Measurements from ENCODE around the gene CGNL1.

Gene CGNL1

DNA sequence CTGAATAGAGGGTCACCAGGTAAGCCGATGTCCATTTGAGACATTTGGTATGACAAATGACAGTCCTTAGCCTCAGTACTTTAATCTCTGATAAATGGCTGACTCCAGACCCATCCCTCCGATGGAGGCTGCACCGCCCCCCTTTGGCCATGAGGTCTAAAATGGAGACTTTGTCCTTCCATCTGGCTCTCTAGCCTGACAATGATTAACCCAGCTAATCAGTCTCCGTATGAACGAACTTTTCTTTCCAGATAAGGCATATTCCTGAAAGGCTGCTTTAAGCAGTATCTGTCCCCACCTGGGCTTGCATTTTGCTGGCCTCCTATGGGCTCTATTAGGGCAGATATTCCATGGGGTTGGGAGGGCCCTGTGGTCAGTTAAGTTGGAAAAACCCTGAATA, 204.6 kb downstream of the CGNL1 start:
- H3K4me2 ChIP-seq, result no peak overlapping the region
- no peak overlapping the region for H3K27ac ChIP-seq
- H3K4me1 ChIP-seq, result no peaks in the 10 kb centered on the region
- H4K20me1 ChIP-seq, result no peaks in the 10 kb centered on the region
- no peak overlapping the region for H3K9ac ChIP-seq
- TF ChIP-seq Cebpa-rat (IDR thresholded peaks at IDR 0.05), result no peak
- H3K4me3 ChIP-seq, result no peak overlapping the region
- H3K36me3 ChIP-seq, result no peaks in the 10 kb centered on the region
- peaks cover 14% of the 10 kb centered on the region for H3K9me3 ChIP-seq
- H3K27me3 ChIP-seq, result no peaks in the 10 kb centered on the region

GRCh38 chr15:57582090-57582489, 205.8 kb downstream of the CGNL1 start:
- H3K4me2 ChIP-seq, result no peak overlapping the region
- peaks cover 14% of the 10 kb centered on the region for H3K9me3 ChIP-seq
- TF ChIP-seq Cebpa-rat (IDR thresholded peaks at IDR 0.05), result no peak
- H3K27ac ChIP-seq, result no peak overlapping the region
- H3K36me3 ChIP-seq, result no peaks in the 10 kb centered on the region
- H3K9ac ChIP-seq, result no peak overlapping the region
- no peaks in the 10 kb centered on the region for H4K20me1 ChIP-seq
- H3K27me3 ChIP-seq, result no peaks in the 10 kb centered on the region
- no peak overlapping the region for H3K4me3 ChIP-seq
- H3K4me1 ChIP-seq, result no peaks in the 10 kb centered on the region

GRCh38 chr15:57583282-57583681, 207.0 kb downstream of the CGNL1 start:
- no peaks in the 10 kb centered on the region for H3K4me1 ChIP-seq
- no peak for TF ChIP-seq Cebpa-rat (IDR thresholded peaks at IDR 0.05)
- no peaks in the 10 kb centered on the region for H4K20me1 ChIP-seq
- H3K36me3 ChIP-seq, result no peaks in the 10 kb centered on the region
- H3K4me2 ChIP-seq, result no peak overlapping the region
- no peak overlapping the region for H3K9ac ChIP-seq
- H3K27me3 ChIP-seq, result no peaks in the 10 kb centered on the region
- H3K4me3 ChIP-seq, result no peak overlapping the region
- peaks cover 14% of the 10 kb centered on the region for H3K9me3 ChIP-seq
- H3K27ac ChIP-seq, result no peak overlapping the region

GRCh38 chr15:57583720-57584119, 207.4 kb downstream of the CGNL1 start:
- Histone ChIP-seq H3K36me3 (no peaks in the 10 kb centered on the region), H3K27ac (no peak overlapping the region), H3K4me3 (no peak overlapping the region), H3K9ac (no peak overlapping the region), H3K4me1 (no peaks in the 10 kb centered on the region), H4K20me1 (no peaks in the 10 kb centered on the region), H3K4me2 (no peak overlapping the region), H3K9me3 (peaks cover 14% of the 10 kb centered on the region), H3K27me3 (no peaks in the 10 kb centered on the region)
- no peak for TF ChIP-seq Cebpa-rat (IDR thresholded peaks at IDR 0.05)

- Histone ChIP-seq H4K20me1 (no peaks in the 10 kb centered on the region), H3K4me2 (no peak overlapping the region), H3K27me3 (peaks cover 10% of the 10 kb centered on the region), H3K4me1 (no peaks in the 10 kb centered on the region), H3K9me3 (peaks cover 16% of the 10 kb centered on the region), H3K9ac (no peak overlapping the region), H3K27ac (no peak overlapping the region), H3K4me3 (no peak overlapping the region), H3K36me3 (no peaks in the 10 kb centered on the region)
- TF ChIP-seq Cebpa-rat (IDR thresholded peaks at IDR 0.05), result no peak
These were observed 210.5 kb downstream of the CGNL1 start for GRCh38 chr15:57586661-57587424.

GRCh38 chr15:57589281-57589680, 213.0 kb downstream of the CGNL1 start:
- Histone ChIP-seq H3K9ac (no peak overlapping the region), H3K27ac (no peak overlapping the region), H3K4me1 (no peaks in the 10 kb centered on the region), H4K20me1 (no peaks in the 10 kb centered on the region), H3K36me3 (no peaks in the 10 kb centered on the region), H3K4me2 (no peak overlapping the region), H3K27me3 (peaks cover 21% of the 10 kb centered on the region), H3K4me3 (no peak overlapping the region), H3K9me3 (peaks cover 11% of the 10 kb centered on the region)
- no peak for TF ChIP-seq Cebpa-rat (IDR thresholded peaks at IDR 0.05)

GRCh38 chr15:57589754-57590153, 213.4 kb downstream of the CGNL1 start:
- Histone ChIP-seq H3K4me1 (peaks cover under 1% of the 10 kb centered on the region), H3K27me3 (peaks cover 21% of the 10 kb centered on the region), H3K9ac (no peak overlapping the region), H3K9me3 (peaks cover 11% of the 10 kb centered on the region), H3K4me3 (no peak overlapping the region), H3K4me2 (no peak overlapping the region), H3K27ac (no peak overlapping the region), H3K36me3 (no peaks in the 10 kb centered on the region), H4K20me1 (no peaks in the 10 kb centered on the region)
- no peak for TF ChIP-seq Cebpa-rat (IDR thresholded peaks at IDR 0.05)

DNA sequence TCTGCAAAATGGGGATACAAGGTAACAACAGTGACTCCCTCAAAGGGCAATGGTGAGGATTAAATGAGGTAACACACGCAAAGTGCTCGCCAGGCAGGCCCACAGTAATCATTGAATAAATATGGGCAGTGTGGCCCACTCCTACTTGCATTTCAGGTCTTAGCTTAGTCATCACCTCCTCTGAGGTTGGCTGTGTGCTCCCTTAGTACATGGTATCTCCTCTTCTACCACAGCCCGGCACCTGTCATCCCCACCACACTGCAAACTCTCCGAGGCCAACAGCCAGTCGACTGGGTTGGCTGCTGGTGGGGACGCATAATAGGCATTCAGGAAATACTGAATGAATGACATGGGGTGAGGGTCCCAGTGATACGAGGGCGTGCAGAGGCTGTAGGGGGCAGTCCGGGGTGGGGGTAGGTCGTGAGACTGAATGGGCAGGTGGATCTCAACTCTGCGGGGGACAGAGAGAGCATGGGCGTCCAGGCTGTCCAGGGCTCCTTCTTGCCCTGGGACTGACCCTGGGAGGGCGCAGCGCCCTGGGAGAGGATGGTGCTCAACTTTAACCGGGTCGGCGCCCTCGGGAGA, 215.0 kb downstream of the CGNL1 start:
- peaks cover 21% of the 10 kb centered on the region for H3K27me3 ChIP-seq
- no peak for TF ChIP-seq Cebpa-rat (IDR thresholded peaks at IDR 0.05)
- no peak overlapping the region for H3K4me2 ChIP-seq
- no peak overlapping the region for H3K27ac ChIP-seq
- H4K20me1 ChIP-seq, result no peaks in the 10 kb centered on the region
- peaks cover 11% of the 10 kb centered on the region for H3K9me3 ChIP-seq
- H3K4me3 ChIP-seq, result no peak overlapping the region
- no peak overlapping the region for H3K9ac ChIP-seq
- H3K4me1 ChIP-seq, result peaks cover 8% of the 10 kb centered on the region
- H3K36me3 ChIP-seq, result no peaks in the 10 kb centered on the region

- no peak for TF ChIP-seq Cebpa-rat (IDR thresholded peaks at IDR 0.05)
- Histone ChIP-seq H3K4me3 (no peak within 1 kb of the TSS), H3K4me2 (no peak within 1 kb of the TSS), H3K9me3 (peaks cover 11% of the 10 kb centered on the region), H3K4me1 (peaks cover 8% of the 10 kb centered on the region), H3K27me3 (peaks cover 21% of the 10 kb centered on the region), H4K20me1 (no peaks in the 10 kb centered on the region), H3K36me3 (no peaks in the 10 kb centered on the region), H3K27ac (no peak within 1 kb of the TSS), H3K9ac (no peak within 1 kb of the TSS)
These were observed 215.6 kb downstream of the CGNL1 start, which contains the start of gene MYZAP for GRCh38 chr15:57591822-57592367. MYZAP (plus strand) TSS chr15:57591904; CDS start chr15:57592035, 131 bp downstream.

DNA sequence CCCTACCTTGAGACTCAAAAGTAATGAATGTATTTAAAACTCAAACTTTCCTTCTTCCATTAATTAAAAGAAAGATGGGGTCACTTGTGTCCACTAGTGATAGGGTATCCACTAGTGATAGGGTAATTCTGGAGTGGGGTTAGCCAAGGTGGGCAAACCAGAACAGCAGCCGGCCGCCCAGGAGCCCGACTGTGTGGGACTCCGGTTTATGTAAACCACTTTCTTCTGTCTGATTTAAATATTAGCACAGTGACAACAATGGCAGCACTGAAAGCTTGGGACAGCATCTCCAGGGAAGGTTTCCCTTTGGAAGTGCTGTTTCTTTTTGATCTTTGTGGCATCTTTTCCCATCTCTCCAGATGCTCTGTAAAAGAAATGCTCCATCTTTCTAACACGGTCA, 216.1 kb downstream of the CGNL1 start:
- H4K20me1 ChIP-seq, result no peaks in the 10 kb centered on the region
- H3K27ac ChIP-seq, result no peak overlapping the region
- H3K4me3 ChIP-seq, result no peak overlapping the region
- no peak overlapping the region for H3K4me2 ChIP-seq
- H3K36me3 ChIP-seq, result no peaks in the 10 kb centered on the region
- H3K4me1 ChIP-seq, result peaks cover 8% of the 10 kb centered on the region
- peaks cover 11% of the 10 kb centered on the region for H3K9me3 ChIP-seq
- peaks cover 21% of the 10 kb centered on the region for H3K27me3 ChIP-seq
- no peak overlapping the region for H3K9ac ChIP-seq
- TF ChIP-seq Cebpa-rat (IDR thresholded peaks at IDR 0.05), result no peak
